H7 (cell line): ENCODE results near the gene AUH. TPM values are rescaled to one million over a fixed set of nuclear protein-coding genes. Genes with fewer than 3 reads are reported as not detected.

Source experiments
- DNase-seq: peaks from one replicate; pipeline ENCODE4 v3.0.0; 2012
- H3K27me3 ChIP-seq: 2 replicates; pipeline ENCODE4 v1.6.0; 2011; ENCODE audit warnings: mild to moderate bottlenecking, low read length; ENCODE audit not compliant: control insufficient read depth, insufficient read depth
- H3K36me3 ChIP-seq: replicated peaks from 2 replicates; pipeline ENCODE4 v1.5.1; 2011; ENCODE audit warnings: low read length; ENCODE audit not compliant: control insufficient read depth, insufficient read depth
- H3K4me3 ChIP-seq: 2 replicates; pipeline ENCODE4 v1.5.1; 2011; ENCODE audit warnings: low read depth, mild to moderate bottlenecking, control low read depth, low read length, moderate library complexity; ENCODE audit not compliant: insufficient read depth
- total RNA-seq: library from RNA; depleted of rRNA; stranded (reverse); fragments of >200 nt; shearing (Covaris generic); gene quantifications from 2 replicates; pipeline ENCODE4 v1.2.3, GENCODE V29; 2014

Gene AUH
- total RNA-seq, 1 experiment from 2014 or later: 24.4 TPM

DNA sequence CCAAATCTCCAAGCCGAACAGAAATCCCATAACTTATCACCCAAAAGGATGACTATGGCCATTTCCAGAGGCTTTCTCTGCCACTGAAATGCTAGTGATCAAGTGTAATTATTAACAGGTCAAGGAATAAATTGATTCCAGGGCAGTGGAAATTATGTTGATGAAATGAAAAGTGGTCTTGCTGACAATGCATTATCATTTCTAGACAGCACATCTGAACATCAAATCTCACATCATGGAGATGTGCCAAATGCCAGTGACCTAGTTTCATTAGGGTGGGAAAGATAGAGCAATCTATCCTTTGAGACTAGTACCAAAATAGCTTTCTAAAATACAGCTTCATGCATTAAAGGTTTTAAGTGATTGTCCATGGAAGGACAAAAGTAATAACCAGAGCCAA lies 86.1 kb downstream of the AUH start:
- Histone ChIP-seq H3K27me3 (no peaks in the 10 kb centered on the region), H3K4me3 (no peak overlapping the region), H3K36me3 (no peaks in the 10 kb centered on the region)
- DNase-seq: no peak

DNA sequence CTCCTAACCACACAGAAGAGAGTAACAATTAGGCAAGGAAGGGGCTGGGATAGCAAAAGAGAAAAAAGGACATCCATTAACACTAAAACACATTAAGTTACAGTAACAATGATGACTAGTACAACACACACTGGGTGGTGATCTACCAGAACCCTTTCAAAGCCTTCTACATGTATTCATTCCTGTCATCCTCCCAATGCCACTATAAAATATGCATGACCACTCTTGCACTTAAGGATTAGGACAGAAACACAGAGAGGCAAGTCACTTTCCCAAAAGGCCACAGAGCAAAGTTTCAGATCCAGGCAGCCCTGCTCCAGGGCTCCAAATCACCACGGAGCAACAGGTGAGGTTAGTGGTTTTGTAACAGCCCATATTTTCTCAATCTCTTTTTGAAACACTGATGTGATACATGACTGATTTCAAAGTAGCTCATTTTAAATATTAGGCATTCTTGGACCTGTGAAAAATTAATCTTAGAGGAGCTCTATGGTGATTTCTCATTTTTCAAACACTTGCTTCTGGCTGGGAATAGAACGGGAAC lies 86.7 kb downstream of the AUH start:
- no peaks in the 10 kb centered on the region for H3K36me3 ChIP-seq
- no peak for DNase-seq
- H3K4me3 ChIP-seq: no peak overlapping the region
- no peaks in the 10 kb centered on the region for H3K27me3 ChIP-seq

DNA sequence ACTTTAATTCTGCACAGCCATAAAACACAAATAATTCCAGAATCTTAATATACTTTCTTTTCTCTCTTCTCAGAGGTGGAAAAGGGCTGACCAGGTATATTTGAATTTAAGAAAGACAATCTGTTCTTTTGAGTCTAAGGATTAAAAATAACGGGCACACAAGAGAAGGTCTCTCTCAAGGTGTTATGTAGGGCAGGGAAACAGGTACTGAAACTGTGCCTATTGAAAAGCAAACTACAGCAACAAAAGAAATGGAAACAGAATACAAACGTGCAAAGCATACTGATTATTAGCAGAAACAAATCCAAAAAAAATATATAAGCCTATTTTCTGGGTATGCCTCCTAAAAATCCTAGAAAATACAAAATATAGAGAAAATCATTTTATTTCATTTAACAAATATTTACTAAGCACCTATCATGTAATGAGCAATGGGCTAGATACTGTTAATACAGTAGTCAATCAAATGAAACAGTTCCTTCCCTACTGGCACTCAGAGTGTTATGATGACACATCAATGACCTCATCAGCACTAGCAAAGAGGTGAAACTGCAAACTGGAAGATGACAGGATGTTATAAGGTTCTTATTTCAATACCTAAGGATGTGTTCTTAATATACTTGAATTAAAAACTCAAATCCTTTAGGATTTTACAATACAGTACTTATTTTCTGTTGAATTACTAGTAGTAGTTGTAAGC lies 87.7 kb downstream of the AUH start:
- Histone ChIP-seq H3K27me3 (no peaks in the 10 kb centered on the region), H3K36me3 (no peaks in the 10 kb centered on the region), H3K4me3 (no peak overlapping the region)
- DNase-seq: no peak

DNA sequence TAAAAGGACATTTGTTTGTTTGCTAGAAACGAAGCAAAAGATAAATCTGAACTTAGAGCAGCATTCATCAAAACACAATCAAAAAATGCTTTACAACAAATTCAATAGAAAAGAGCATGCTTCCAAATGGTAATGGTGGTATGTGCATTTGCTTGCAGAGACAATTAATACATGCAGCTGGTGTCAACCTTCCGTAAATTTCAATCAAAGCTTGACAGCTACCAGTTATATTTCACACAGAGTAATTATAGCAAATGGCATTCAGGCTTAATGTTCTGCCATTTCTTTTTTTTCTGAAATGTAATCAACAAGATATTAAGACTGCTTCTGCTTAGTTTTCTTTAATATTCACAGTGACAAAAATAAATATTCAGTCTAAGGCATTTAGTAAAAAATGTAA lies 90.6 kb downstream of the AUH start:
- Histone ChIP-seq H3K4me3 (no peak overlapping the region), H3K36me3 (no peaks in the 10 kb centered on the region), H3K27me3 (no peaks in the 10 kb centered on the region)
- no peak for DNase-seq

DNA sequence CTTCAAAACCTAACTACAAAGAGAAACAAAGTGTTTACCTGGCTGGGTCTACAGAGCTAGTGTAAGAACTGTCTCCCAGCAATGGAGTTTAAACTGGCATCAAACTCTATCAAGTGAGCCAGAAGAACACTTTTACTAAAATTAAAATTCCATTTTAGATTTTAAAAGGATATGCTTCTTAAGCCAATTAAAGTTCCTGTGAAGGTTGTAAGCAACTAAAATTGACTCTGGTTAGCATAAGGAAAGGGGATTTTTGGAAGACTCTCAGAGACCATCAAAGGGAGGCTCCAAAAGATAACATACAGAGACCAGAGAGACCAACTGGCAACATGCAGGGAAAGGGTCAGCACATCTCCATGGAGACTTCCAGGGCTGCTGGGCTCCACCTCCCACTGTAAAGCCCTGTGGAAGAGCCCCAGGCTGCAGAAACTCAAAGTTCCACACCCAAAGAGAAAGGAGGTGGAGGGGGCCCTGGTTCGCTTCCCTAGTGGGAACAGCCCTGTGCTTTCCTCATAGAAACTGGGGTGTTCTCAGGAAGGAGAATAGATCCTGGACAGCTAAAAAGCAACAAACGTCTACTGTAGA lies 91.7 kb downstream of the AUH start:
- no peaks in the 10 kb centered on the region for H3K36me3 ChIP-seq
- no peak for DNase-seq

DNA sequence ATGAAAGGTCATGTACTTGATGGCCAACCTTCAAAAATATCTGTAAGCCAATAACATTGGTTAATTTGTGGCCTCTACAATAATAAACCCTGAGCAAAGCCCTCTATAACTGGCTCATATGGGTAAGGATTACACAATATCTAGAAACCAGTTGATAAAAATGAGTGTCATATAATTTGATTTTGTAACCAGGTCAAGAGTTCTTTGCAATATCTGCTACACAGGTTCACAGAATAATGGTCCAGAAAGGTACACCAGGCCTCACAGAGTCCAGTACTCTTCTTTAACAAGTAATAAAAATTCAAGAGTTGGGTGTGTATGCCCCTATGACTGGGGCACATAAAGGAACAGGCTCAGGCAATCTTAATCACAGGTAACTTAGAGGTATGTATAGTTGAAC lies 95.3 kb downstream of the AUH start:
- H3K27me3 ChIP-seq: no peaks in the 10 kb centered on the region
- H3K36me3 ChIP-seq: no peaks in the 10 kb centered on the region
- no peak overlapping the region for H3K4me3 ChIP-seq
- no peak for DNase-seq

More for the DNA sequence above, 91.7 kb downstream of the AUH start:
- no peak overlapping the region for H3K4me3 ChIP-seq
- no peaks in the 10 kb centered on the region for H3K27me3 ChIP-seq

DNA sequence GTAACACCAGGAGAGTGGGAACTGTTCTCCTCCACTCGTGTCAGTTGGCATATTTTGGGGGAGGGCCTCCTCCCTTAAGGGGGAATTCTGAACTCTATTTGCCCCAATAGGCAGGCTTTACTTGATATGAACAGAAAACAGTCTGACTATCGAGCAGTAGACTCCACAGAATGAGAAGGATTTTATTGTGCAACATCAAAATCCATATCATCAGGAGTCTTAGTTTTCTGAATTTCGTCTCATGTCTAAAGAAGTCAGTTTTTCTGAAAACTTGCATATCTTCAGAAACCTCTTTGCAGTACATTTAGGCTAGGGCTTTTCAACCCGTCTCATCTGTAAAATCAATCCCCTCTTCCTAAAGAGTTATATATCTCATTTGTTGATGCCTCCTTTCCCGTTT lies 96.2 kb downstream of the AUH start:
- no peaks in the 10 kb centered on the region for H3K36me3 ChIP-seq
- H3K27me3 ChIP-seq: no peaks in the 10 kb centered on the region
- DNase-seq: no peak
- H3K4me3 ChIP-seq: no peak overlapping the region

DNA sequence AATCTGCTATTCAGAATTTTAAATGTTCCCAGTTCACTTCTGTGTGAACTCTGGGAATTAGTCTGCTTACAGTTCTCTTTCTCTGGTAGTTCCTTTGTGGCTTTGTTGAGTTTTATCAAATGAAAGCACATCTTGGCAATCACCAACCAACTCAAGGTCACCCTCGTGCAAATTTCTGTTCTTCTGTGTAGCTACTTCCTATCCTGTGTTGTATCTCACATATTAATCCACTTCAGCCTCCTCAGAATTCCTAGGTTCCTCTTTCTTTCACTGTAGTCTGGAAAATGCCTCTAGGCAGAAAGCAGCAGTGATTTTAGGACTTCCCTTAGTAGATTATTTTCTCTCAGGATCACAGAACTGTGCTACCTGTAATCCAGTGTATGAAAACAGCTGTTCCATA lies 100.3 kb downstream of the AUH start:
- H3K36me3 ChIP-seq: no peaks in the 10 kb centered on the region

DNA sequence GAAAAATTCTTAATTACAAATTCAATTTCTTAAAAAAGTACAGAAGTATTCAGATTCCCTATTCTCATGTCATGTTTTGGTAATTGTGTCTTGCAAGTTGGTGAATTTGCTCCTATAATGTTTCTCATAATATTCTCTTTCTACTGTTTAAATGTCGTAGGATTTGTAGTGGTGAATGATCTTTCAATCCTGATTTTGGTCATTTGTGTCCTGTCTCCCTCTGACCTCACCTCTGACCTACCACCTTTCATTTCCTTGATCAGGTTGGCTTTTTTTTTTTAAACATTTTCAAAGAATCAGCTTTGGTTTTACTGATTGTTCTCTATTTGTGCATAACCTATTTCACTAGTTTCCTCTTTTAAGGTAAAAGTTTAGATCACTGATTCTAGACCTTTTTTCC lies 102.6 kb downstream of the AUH start:
- Histone ChIP-seq H3K36me3 (no peaks in the 10 kb centered on the region), H3K4me3 (no peak overlapping the region), H3K27me3 (no peaks in the 10 kb centered on the region)
- no peak for DNase-seq

More for the DNA sequence above, 100.3 kb downstream of the AUH start:
- H3K27me3 ChIP-seq: no peaks in the 10 kb centered on the region
- no peak for DNase-seq
- no peak overlapping the region for H3K4me3 ChIP-seq

DNA sequence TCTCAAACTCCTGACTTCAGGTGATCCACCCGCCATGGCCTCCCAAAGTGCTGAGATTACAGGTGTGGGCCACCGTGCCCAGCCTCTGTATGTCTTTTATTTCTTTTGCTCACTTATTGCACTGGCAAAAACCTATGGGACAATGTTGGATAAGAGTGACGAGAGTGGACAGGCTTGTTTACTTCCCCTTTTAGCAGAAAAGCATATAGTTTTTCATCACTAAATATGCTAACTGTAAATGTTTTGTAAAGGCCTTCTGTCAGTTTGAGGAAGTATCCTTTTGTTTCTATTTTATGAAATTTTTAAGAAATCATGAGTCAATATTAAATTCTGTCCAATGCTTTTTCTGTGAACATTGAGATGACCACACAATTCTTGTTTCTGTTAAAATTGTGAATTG lies 103.3 kb downstream of the AUH start:
- H3K27me3 ChIP-seq: no peaks in the 10 kb centered on the region
- no peak overlapping the region for H3K4me3 ChIP-seq
- no peak for DNase-seq
- no peaks in the 10 kb centered on the region for H3K36me3 ChIP-seq

DNA sequence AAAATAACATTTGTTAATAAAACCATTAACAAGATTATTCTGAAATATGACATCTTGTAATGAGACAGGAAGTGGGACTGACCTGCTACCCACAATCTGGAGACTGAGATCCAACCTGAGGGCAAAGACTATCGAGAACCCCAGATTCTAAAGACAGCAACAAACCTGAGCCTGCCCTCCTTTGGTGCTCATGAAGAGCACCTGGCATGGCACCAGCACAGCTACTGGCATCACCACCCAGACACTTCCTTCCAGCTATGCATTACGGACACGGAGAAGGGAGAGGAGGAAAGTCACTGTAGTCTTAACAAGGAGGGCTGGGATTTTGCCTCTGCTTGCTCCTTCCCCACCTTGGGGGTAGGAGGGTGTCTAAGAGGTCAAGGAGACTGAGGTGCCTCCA lies 105.5 kb downstream of the AUH start:
- no peak for DNase-seq
- H3K36me3 ChIP-seq: no peaks in the 10 kb centered on the region
- H3K27me3 ChIP-seq: no peaks in the 10 kb centered on the region
- no peak overlapping the region for H3K4me3 ChIP-seq

DNA sequence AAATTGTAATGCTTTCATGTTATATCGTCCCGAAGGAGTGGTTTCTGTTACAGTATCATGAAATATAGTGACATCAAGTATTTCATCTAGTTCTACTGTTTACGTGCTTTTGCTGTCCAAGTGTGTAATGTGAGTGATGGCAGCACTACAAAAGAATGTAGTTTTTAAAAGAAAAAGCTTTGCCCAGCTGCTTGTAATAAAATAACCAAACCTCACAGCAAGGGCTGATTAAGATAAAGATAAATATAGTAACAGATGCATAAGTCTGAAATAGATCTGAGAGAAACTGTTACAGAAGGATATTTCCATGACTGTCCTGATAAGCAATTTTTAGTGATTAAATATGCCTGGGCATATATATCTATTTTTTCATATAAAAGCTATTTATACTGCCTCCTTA lies 106.4 kb downstream of the AUH start:
- Histone ChIP-seq H3K4me3 (no peak overlapping the region), H3K36me3 (no peaks in the 10 kb centered on the region), H3K27me3 (no peaks in the 10 kb centered on the region)
- DNase-seq: no peak

DNA sequence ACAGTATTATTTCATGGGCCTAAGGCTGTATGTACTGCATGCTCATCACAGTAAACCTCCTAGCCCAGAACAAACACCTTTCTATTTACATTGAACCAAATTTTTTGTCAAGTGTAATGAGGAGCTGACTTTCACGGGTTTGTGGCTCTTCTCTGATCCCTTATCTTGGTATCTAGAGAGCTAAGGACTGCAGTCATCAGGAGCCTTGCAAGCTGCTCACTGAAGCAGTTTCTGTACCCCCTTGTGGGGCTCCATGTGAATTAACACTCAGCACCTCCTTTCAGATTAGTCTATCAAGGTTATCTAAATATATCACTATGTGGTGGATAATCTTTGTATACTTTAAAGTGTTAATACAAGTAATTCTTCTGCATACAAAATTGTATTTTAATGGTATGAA lies 108.2 kb downstream of the AUH start:
- Histone ChIP-seq H3K4me3 (no peak overlapping the region), H3K36me3 (no peaks in the 10 kb centered on the region), H3K27me3 (no peaks in the 10 kb centered on the region)
- peak; percentile 29 for DNase-seq

DNA sequence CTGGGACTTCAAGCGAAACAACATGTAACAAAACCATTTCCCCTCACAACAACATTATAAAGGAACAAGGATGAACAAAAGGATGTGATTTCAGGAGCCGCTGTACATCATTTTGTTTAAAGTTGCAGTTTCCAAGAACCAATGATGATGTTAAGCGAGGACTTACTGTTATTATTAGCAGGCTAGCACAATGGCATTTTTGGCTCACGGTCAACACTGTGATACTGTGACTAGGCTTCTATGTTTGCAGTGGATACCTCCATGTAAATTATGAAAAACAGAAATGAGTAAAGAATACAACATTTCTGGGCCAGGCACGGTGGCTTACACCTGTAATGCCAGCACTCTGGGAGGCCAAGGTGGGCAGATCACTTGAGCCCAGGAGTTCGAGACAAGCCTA lies 113.0 kb downstream of the AUH start:
- no peak for DNase-seq
- H3K36me3 ChIP-seq: no peaks in the 10 kb centered on the region

DNA sequence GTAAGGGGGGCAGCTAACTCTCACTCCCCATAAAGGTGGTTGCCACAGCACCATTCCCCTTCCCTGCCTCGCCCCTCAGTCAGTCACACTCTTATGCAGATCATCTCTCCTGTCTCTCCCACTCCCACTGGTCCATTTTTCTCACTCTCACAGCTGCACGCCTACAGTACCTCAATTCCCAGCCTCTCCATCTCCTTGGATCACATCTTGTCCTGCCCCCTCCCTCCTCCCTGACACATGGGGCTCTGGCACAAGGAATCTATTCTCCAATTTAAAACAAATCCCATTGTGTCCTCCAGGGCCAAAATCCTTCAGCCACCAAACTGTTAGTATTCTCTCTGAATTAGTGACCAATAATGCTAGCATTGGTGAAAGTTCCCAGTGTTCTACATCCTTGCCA lies 114.4 kb downstream of the AUH start:
- H3K4me3 ChIP-seq: no peak overlapping the region
- H3K27me3 ChIP-seq: no peaks in the 10 kb centered on the region
- DNase-seq: no peak
- no peaks in the 10 kb centered on the region for H3K36me3 ChIP-seq

More for the DNA sequence above, 113.0 kb downstream of the AUH start:
- Histone ChIP-seq H3K4me3 (no peak overlapping the region), H3K27me3 (no peaks in the 10 kb centered on the region)
